HepG2 (cell line): Measurements from ENCODE around the gene HOXD4. TPM values are rescaled to one million over a fixed set of nuclear protein-coding genes. Genes with fewer than 3 reads are reported as not detected.

Experiments used
- ATF5 ChIP-seq: sonication (generic); formaldehyde crosslinking; IDR thresholded peaks from 2 replicates; pipeline ENCODE4 v1.4.0; 2020; ENCODE audit warnings: mild to moderate bottlenecking, low read depth, missing genetic modification reagents
- BORCS8-MEF2B ChIP-seq: sonication (generic); formaldehyde crosslinking; IDR thresholded peaks from 2 replicates; pipeline ENCODE4 v1.8.0; 2022; ENCODE audit warnings: mild to moderate bottlenecking, missing genetic modification reagents
- GLMP ChIP-seq: sonication (generic); formaldehyde crosslinking; IDR thresholded peaks from 2 replicates; pipeline ENCODE4 v1.9.0; 2021; ENCODE audit warnings: missing genetic modification reagents, mild to moderate bottlenecking, borderline replicate concordance
- HHEX ChIP-seq: IDR thresholded peaks from 2 replicates; pipeline ENCODE4 v1.6.1; 2016; ENCODE audit warnings: control low read depth
- KLF6 ChIP-seq: IDR thresholded peaks from 2 replicates; pipeline ENCODE4 v1.8.0; 2016; ENCODE audit warnings: missing biosample characterization, missing genetic modification reagents
- NFKBIZ ChIP-seq: IDR thresholded peaks from 2 replicates; pipeline ENCODE4 v1.6.1; 2018; ENCODE audit warnings: missing genetic modification reagents, missing compliant biosample characterization
- PAF1 ChIP-seq: IDR thresholded peaks from 2 replicates; pipeline ENCODE4 v1.6.1; 2016; ENCODE audit warnings: missing genetic modification reagents, missing compliant biosample characterization
- PREB ChIP-seq: sonication (generic); formaldehyde crosslinking; IDR thresholded peaks from 2 replicates; pipeline ENCODE4 v1.4.0; 2020; ENCODE audit warnings: missing genetic modification reagents
- RFX3 ChIP-seq: IDR thresholded peaks from 2 replicates; pipeline ENCODE4 v1.6.1; 2016; ENCODE audit warnings: missing biosample characterization, missing genetic modification reagents
- SAP130 ChIP-seq: IDR thresholded peaks from 2 replicates; pipeline ENCODE4 v1.6.1; 2016; ENCODE audit warnings: low read depth
- SIX1 ChIP-seq: sonication (generic); formaldehyde crosslinking; IDR thresholded peaks from 2 replicates; pipeline ENCODE4 v1.4.0; 2020; ENCODE audit warnings: missing genetic modification reagents, borderline replicate concordance
- SMARCC2 ChIP-seq: fragments of 450-650 bp; IDR thresholded peaks from 2 replicates; pipeline ENCODE4 v1.6.1; 2017; ENCODE audit warnings: antibody characterized with exemption, mild to moderate bottlenecking
- SRSF9 ChIP-seq: fragments of 200-400 bp; formaldehyde crosslinking; IDR thresholded peaks from 2 replicates; pipeline ENCODE4 v1.6.1; 2018; ENCODE audit warnings: borderline replicate concordance, mild to moderate bottlenecking, low read depth, low read length; ENCODE audit not compliant: insufficient read depth, poor library complexity, severe bottlenecking
- TSC22D2 ChIP-seq: sonication (generic); formaldehyde crosslinking; IDR thresholded peaks from 2 replicates; pipeline ENCODE4 v1.5.1; 2020; ENCODE audit warnings: missing genetic modification reagents, mild to moderate bottlenecking, borderline replicate concordance
- ZBTB1 ChIP-seq: sonication (generic); formaldehyde crosslinking; IDR thresholded peaks from 2 replicates; pipeline ENCODE4 v1.4.0; 2020; ENCODE audit warnings: missing genetic modification reagents, borderline replicate concordance
- ZBTB21 ChIP-seq: sonication (generic); formaldehyde crosslinking; IDR thresholded peaks from 2 replicates; pipeline ENCODE4 v1.4.0; 2020; ENCODE audit warnings: missing genetic modification reagents
- ZNF598 ChIP-seq: sonication (generic); formaldehyde crosslinking; IDR thresholded peaks from 2 replicates; pipeline ENCODE4 v1.5.1; 2020; ENCODE audit warnings: mild to moderate bottlenecking, missing genetic modification reagents, borderline replicate concordance
- ZNF607 ChIP-seq: sonication (generic); formaldehyde crosslinking; IDR thresholded peaks from 2 replicates; pipeline ENCODE4 v1.5.1; 2020; ENCODE audit warnings: missing genetic modification reagents, mild to moderate bottlenecking, borderline replicate concordance
- ZSCAN25 ChIP-seq: sonication (generic); formaldehyde crosslinking; IDR thresholded peaks from 2 replicates; pipeline ENCODE4 v1.8.0; 2022; ENCODE audit warnings: mild to moderate bottlenecking, missing genetic modification reagents
- polyA plus RNA-seq, 8 experiments: library from polyadenylated mRNA; depleted of rRNA in 3 of 8; stranded (reverse) in 7 of 8; unstranded in 1 of 8; fragments of >200 nt; fragmentation: Illumina TruSeq in 4 of 8; extraction: Trizol in 4 of 8; gene quantifications; 2 replicates each; pipeline versions ENCODE4 v1.2.1 to v1.2.3, GENCODE V29; 2011 to 2016; ENCODE audit warnings: low read depth in 4 of 8, missing spikeins in 1 of 8, mixed read lengths in 1 of 8; ENCODE audit not compliant: insufficient read depth in 1 of 8
- total RNA-seq, 5 experiments: library from RNA; depleted of rRNA; stranded (reverse); fragments of >200 nt; fragmentation: Illumina TruSeq; extraction: Trizol; gene quantifications; 2 replicates each; pipeline ENCODE4 v1.2.3, GENCODE V29; 2016; ENCODE audit warnings: low read depth in 1 of 5
- TF ChIP-seq, protein P1 (sequence below): sonication (generic); formaldehyde crosslinking; IDR thresholded peaks from 2 replicates; pipeline ENCODE4 v1.4.0; 2020; ENCODE audit warnings: missing genetic modification reagents, borderline replicate concordance
- TF ChIP-seq, protein P2 (sequence below): sonication (generic); formaldehyde crosslinking; IDR thresholded peaks from 2 replicates; pipeline ENCODE4 v1.9.0; 2021; ENCODE audit warnings: missing genetic modification reagents, borderline replicate concordance

HOXD4 gene
- total and polyA plus RNA-seq, 2 of the 13 experiments (the other 11 are each of a cell fraction or from before 2014, with no cell fraction given): not detected

DNA sequence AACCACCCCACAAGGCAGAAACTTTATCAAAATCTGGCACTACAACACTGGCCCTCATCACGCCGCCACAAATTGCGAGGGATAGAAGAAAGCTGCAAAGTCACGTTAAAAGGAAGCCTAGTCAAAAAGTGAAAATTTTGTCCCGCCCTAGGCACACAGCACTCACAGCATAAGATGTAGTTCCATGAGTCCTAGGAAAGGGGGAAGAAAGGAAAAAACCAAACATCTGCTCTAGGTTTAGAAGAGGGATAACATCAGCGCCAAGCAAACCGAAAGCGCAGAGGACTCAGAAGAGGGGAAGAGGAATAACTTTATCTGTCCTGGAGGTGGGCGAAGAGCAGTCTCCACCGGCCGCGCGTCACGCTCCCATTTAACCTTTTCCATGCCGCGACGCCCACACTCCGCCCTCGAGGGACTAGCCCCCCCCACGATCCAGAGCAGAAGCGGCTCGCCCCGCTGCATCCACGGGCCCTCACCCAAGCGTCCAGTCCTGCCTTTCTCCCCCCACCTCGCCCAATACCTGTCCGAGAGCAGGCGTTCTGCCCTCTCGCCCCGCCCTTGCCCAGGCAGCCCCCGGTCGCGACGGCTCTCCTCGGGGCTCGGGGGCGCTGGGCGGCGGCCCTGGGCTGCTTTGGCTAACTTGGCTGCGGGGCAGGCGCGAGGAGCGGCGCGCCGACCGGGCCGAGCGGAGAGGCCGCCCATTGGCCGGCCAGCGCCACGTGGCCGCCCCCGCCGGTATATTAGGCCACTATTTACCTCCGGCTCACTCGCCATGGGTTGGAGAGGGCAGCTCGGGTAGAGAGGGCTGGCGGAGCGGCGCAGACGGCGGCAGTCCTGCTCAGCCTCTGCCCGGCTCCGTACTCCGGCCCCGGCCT, 36.8 kb downstream of the HOXD4 start, which contains the start of gene HOXD1 (continued):
- TF ChIP-seq ZNF598 (CRISPR knock-in tag) (no peak), ZBTB21 (no peak), TSC22D2 (CRISPR knock-in tag) (peak; percentile 59; the same call in 1 of the 2 replicates), ZSCAN25 (CRISPR knock-in tag) (no peak), SRSF9 (no peak), SAP130 (CRISPR knock-in tag) (peak; percentile 61), ZNF607 (CRISPR knock-in tag) (peak; percentile 78), NFKBIZ (no peak), ATF5 (CRISPR knock-in tag) (no peak; the same call in 1 of the 2 replicates), SMARCC2 (no peak), KLF6 (CRISPR knock-in tag) (no peak), SIX1 (CRISPR knock-in tag) (no peak), PREB (CRISPR knock-in tag) (no peak), GLMP (CRISPR knock-in tag) (no peak), PAF1 (no peak), ZBTB1 (CRISPR knock-in tag) (no peak), BORCS8-MEF2B (peak; percentile 82), HHEX (CRISPR knock-in tag) (no peak), RFX3 (no peak)
- TF ChIP-seq, protein P1, sequence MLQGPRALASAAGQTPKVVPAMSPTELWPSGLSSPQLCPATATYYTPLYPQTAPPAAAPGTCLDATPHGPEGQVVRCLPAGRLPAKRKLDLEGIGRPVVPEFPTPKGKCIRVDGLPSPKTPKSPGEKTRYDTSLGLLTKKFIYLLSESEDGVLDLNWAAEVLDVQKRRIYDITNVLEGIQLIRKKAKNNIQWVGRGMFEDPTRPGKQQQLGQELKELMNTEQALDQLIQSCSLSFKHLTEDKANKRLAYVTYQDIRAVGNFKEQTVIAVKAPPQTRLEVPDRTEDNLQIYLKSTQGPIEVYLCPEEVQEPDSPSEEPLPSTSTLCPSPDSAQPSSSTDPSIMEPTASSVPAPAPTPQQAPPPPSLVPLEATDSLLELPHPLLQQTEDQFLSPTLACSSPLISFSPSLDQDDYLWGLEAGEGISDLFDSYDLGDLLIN (CRISPR knock-in tag): no peak
- TF ChIP-seq, protein P2, sequence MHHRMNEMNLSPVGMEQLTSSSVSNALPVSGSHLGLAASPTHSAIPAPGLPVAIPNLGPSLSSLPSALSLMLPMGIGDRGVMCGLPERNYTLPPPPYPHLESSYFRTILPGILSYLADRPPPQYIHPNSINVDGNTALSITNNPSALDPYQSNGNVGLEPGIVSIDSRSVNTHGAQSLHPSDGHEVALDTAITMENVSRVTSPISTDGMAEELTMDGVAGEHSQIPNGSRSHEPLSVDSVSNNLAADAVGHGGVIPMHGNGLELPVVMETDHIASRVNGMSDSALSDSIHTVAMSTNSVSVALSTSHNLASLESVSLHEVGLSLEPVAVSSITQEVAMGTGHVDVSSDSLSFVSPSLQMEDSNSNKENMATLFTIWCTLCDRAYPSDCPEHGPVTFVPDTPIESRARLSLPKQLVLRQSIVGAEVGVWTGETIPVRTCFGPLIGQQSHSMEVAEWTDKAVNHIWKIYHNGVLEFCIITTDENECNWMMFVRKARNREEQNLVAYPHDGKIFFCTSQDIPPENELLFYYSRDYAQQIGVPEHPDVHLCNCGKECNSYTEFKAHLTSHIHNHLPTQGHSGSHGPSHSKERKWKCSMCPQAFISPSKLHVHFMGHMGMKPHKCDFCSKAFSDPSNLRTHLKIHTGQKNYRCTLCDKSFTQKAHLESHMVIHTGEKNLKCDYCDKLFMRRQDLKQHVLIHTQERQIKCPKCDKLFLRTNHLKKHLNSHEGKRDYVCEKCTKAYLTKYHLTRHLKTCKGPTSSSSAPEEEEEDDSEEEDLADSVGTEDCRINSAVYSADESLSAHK: no peak
